RWPE1 (cell line): ENCODE data around the gene EMX2.
"Not testable (repeated sequence)": the region's sequence is repeated elsewhere in the genome, so short reads cannot be mapped to it uniquely, and the experiment has no call there.

Experiments
- CTCF ChIA-PET: fragments of 350-600 bp; sonication (Branson Sonifier 250); formaldehyde crosslinking; extraction: SDS; loops from one replicate; lab custom pipeline; 2021; lab: Yijun Ruan, JAX
- POLR2A ChIA-PET: fragments of 400-600 bp; formaldehyde crosslinking; extraction: SDS; loops from one replicate; lab custom pipeline; 2020; ENCODE audit warnings: antibody characterized with exemption; ENCODE audit not compliant: low non-redundant PET; lab: Yijun Ruan, JAX
- DNase-seq: peaks from one replicate; pipeline ENCODE4 v3.0.0; 2012; ENCODE audit warnings: low spot score
- H3K27ac ChIP-seq: fragments of 450-650 bp; 2 replicates; pipeline ENCODE4 v1.5.1; 2017
- TF ChIP-seq, protein P1 (sequence below): fragments of 450-650 bp; conservative IDR thresholded peaks from 2 replicates; pipeline ENCODE4 v1.5.1; 2017; ENCODE audit warnings: low read depth, mild to moderate bottlenecking

The EMX2 gene

DNA sequence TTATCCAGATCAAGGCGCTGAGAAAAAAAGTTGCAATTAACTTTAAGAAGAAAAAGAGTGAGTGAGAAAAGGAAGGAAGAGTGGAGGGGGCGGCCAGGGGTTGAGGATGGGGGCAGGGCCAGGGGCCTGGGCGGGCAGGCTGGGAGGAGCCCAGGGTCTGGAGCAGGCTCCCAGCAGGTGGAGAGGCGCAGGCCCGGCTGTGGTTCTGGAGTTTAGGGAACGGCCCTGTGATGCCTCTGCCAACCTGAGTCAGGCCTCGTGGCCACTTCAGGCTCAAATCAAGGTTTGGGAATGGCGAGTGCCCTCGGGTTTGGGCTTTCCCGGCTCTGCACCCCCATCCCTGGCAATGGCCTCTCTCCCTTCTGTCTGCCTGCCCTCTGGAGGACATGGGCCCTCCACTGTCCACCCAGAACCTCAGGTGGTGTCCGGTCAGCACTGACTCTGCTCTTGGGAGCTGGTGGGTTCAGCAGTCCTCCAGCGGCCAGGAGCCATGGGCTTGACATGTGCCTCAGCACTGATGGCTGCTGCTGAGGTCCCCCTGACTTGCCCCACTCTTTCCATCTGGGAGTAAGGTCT, 41.0 kb upstream of the EMX2 start:
- TF ChIP-seq, protein P1, sequence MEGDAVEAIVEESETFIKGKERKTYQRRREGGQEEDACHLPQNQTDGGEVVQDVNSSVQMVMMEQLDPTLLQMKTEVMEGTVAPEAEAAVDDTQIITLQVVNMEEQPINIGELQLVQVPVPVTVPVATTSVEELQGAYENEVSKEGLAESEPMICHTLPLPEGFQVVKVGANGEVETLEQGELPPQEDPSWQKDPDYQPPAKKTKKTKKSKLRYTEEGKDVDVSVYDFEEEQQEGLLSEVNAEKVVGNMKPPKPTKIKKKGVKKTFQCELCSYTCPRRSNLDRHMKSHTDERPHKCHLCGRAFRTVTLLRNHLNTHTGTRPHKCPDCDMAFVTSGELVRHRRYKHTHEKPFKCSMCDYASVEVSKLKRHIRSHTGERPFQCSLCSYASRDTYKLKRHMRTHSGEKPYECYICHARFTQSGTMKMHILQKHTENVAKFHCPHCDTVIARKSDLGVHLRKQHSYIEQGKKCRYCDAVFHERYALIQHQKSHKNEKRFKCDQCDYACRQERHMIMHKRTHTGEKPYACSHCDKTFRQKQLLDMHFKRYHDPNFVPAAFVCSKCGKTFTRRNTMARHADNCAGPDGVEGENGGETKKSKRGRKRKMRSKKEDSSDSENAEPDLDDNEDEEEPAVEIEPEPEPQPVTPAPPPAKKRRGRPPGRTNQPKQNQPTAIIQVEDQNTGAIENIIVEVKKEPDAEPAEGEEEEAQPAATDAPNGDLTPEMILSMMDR, result no peak
- no peak overlapping the region for H3K27ac ChIP-seq
- POLR2A ChIA-PET, result no interaction called here
- CTCF ChIA-PET, result interaction anchor here (0.5 to 0.6 kb wide), 2 partner anchors 36 to 1048 kb away, joined by 3 to 4 read pairs; no protein-coding TSS in a partner anchor
- no peak for DNase-seq

DNA sequence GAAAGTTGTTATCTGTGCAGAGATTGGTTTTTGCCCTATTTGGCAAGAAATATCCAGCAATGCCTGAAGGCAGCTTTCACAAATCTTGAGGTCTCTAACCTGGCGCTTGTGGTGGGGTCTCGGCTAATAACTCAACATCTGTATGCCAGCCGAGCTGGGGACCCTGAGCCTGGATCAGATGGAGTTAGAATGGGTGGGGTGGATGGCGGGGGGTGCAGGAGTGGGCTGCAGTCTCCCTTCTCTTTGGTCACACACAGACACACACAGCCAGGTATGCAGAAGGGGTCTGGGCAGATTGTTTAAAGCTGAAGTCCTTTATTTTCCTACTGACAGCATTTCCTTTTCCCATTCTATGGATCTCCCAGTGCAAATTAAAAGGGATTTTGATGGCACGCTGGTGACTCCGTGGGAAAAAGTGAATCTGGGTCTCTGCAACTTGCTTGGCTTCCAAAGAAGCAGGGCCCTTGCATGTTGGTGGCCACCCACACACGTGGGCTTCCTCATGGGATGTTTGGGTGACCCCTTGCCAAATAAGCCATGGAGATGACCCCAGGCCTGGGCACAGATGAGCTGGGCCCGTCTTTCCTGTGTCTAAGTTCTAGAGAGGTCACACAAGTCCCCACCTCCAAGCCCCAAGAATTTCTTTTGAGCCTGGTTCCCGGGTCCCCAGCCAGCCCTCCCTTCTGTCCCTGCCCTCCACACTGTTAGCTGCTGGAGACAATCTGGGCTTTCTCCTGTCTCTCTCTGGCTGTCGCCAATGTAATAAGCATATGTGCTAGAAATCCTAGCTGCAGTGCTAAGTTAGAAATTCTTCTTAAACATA, 39.9 kb upstream of the EMX2 start:
- CTCF ChIA-PET, result interaction anchor here (1.2 to 1.6 kb wide), 2 partner anchors 71 to 738 kb away, joined by 4 read pairs; no protein-coding TSS in a partner anchor
- DNase-seq, result no peak
- POLR2A ChIA-PET, result no interaction called here
- H3K27ac ChIP-seq, result no peak overlapping the region
- TF ChIP-seq, protein P1, result no peak

DNA sequence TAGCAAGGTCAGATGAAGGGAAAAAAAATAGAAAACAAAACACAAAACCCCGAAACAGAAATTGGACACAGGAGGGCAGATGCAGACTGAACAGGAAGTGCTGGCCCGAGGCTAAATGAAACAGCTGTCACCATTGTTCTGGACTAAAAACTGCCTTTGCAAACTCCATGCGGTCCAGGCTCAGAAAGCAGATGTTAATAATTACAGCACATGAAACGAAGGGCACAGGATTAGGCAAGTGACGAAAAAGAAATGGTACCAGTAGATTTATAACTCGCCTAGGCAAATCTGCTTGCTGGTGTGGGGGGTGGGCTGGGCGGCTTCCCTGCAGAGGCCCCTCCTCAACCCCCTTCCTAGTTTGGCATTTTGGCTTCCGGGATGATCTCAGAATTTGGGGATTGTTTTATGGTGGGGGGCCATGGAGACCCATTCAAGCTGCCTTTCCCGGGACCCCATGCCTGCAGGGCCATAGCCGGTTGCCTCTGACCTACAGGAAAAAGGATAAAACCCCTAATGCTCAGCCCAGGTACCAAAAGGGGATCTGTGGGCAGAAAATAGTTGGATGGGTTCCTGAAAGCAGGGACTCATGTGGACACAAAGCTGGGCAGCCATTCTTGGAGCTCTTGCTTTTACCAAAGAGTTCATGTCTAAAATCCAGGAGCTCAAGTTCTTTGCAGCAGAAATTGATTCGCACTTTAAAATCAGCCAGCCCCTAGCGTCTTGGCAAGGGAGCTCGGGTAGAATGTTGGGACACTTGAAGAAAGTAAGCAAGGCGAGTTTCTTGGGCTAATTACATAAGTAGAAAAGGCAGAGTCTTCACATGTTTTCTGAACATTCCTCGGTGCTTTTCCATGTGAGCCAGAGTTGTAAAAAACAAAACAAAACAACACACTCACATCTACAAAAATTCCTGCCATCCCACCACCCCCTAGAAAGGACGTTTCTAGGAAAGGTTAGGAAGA, 39.0 kb upstream of the EMX2 start:
- TF ChIP-seq, protein P1, result no peak
- ChIA-PET POLR2A (no interaction called here), CTCF (interaction anchor here (0.5 to 1.6 kb wide), 3 partner anchors 46 to 737 kb away, joined by 3 to 4 read pairs (median 4); no protein-coding TSS in a partner anchor)
- no peak for DNase-seq
- H3K27ac ChIP-seq, result no peak overlapping the region

DNA sequence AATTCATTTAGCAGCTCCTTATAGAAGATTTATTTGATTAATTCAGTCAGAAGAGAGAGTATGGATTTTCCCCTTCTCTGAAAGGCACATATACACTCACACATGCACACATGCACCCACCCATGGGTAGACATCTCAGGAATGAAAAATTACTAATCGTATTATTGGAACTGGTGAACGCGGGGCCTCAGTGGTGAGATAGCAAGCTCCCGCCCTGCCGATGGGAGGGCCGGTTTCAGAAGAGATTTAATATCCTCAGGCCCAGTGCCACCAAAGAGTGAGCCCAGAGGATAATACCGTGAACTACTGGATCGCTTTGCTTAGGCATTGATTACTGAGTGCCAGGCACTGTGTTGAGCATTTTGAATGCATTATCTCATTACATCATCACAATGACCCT, 38.0 kb upstream of the EMX2 start:
- no peak overlapping the region for H3K27ac ChIP-seq
- TF ChIP-seq, protein P1, result no peak
- DNase-seq, result no peak
- ChIA-PET CTCF (no interaction called here), POLR2A (no interaction called here)

DNA sequence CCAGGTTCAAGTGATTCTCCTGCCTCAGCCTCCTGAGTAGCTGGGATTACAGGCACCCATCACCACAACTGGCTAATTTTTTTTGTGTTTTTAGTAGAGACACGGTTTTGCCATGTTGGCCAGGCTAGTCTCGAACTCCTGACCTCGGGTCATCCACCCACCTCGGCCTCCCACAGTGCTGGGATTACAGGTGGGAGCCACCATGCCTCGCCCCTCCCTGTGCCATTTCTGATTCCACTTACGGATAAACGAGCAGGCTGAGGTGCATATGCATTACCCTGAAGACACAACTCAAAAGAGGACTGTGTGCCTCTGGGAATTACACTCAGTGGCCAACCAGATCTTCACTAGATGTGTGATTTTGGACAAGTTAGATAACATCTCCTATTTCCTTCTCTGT, 35.5 kb upstream of the EMX2 start:
- DNase-seq, CTCF ChIA-PET, H3K27ac ChIP-seq, POLR2A ChIA-PET: not testable (repeated sequence)

DNA sequence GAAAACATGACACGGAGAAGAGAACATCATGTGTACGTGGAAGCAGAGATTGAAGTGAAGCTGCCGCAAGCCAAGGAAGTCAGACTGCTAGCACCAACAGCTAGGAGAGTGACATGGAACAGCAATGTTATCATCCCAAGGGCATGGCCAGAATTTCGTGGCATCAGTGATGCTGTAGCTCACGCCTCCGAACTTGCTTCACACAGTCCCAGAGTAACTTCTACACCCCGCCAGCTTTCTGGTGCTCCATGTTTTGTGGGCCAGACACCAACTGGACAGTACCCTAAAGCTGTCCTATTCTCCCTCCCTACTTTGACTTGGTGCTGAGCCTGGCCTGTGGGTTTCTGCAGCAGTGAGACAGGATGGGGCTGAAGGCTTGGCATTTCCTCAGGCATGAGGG, 33.0 kb upstream of the EMX2 start:
- ChIA-PET POLR2A (no interaction called here), CTCF (no interaction called here)
- DNase-seq, result no peak
- H3K27ac ChIP-seq, result no peak overlapping the region
- TF ChIP-seq, protein P1, result no peak
